ENCODE measurements around the gene PTPRT. TPM values are rescaled to one million over a fixed set of nuclear protein-coding genes. Genes with fewer than 3 reads are reported as not detected.

The PTPRT gene
- total RNA-seq, 4 donors from 2014 or later = 0.72 to 2.5 (median 1.4) TPM

GRCh38 chr20:42981253-42981652, 208.5 kb downstream of the PTPRT start:
- no peak for DNase-seq (ENCODE audit: low spot score in 2 of 2)
- H3K27me3 ChIP-seq = peaks cover 10% of the 10 kb centered on the region
- WGBS = 56% methylated on average over 2 of the region's 2 CpGs
- no peak overlapping the region for H3K4me3 ChIP-seq
- H3K4me1 ChIP-seq = no peaks in the 10 kb centered on the region
- no peaks in the 10 kb centered on the region for H3K36me3 ChIP-seq
- TF ChIP-seq POLR2AphosphoS5 (IDR thresholded peaks at IDR 0.05) (no peak), CTCF (IDR thresholded peaks at IDR 0.05) (no peak), POLR2A (IDR thresholded peaks at IDR 0.05) (no peak), EP300 (IDR thresholded peaks at IDR 0.05) (no peak)
- peak overlapping the region; percentile 31 for H3K27ac ChIP-seq
- no peaks in the 10 kb centered on the region for H3K9me3 ChIP-seq

GRCh38 chr20:42979720-42980119, 210.0 kb downstream of the PTPRT start:
- H3K4me1 ChIP-seq = no peaks in the 10 kb centered on the region
- no peak overlapping the region for H3K4me3 ChIP-seq
- 16% methylated on average over 5 of the region's 5 CpGs for WGBS
- no peak for TF ChIP-seq POLR2A (IDR thresholded peaks at IDR 0.05)
- no peak for TF ChIP-seq POLR2AphosphoS5 (IDR thresholded peaks at IDR 0.05)
- no peak for TF ChIP-seq EP300 (IDR thresholded peaks at IDR 0.05)
- TF ChIP-seq CTCF (IDR thresholded peaks at IDR 0.05) = no peak
- H3K27me3 ChIP-seq = peaks cover 10% of the 10 kb centered on the region
- H3K27ac ChIP-seq = no peak overlapping the region
- DNase-seq (ENCODE audit: low spot score in 2 of 2) = no peak
- no peaks in the 10 kb centered on the region for H3K36me3 ChIP-seq
- no peaks in the 10 kb centered on the region for H3K9me3 ChIP-seq

- TF ChIP-seq EP300 (IDR thresholded peaks at IDR 0.05) = no peak
- TF ChIP-seq POLR2A (IDR thresholded peaks at IDR 0.05) = no peak
- TF ChIP-seq POLR2AphosphoS5 (IDR thresholded peaks at IDR 0.05) = no peak
- no peak for TF ChIP-seq CTCF (IDR thresholded peaks at IDR 0.05)
- Histone ChIP-seq H3K36me3 (no peaks in the 10 kb centered on the region), H3K27me3 (peaks cover 10% of the 10 kb centered on the region), H3K4me3 (no peak overlapping the region), H3K27ac (no peak overlapping the region), H3K4me1 (no peaks in the 10 kb centered on the region), H3K9me3 (no peaks in the 10 kb centered on the region)
- DNase-seq (ENCODE audit: low spot score in 2 of 2) = no peak
- WGBS = 91% methylated on average over 12 of the region's 12 CpGs
Observed at GRCh38 chr20:42978184-42978974, 211.3 kb downstream of the PTPRT start.

- 92% methylated on average over 1 of the region's 1 CpG for WGBS
- Histone ChIP-seq H3K4me1 (no peaks in the 10 kb centered on the region), H3K36me3 (no peaks in the 10 kb centered on the region), H3K4me3 (no peak overlapping the region), H3K27ac (no peak overlapping the region), H3K9me3 (no peaks in the 10 kb centered on the region), H3K27me3 (peaks cover 10% of the 10 kb centered on the region)
- TF ChIP-seq EP300 (IDR thresholded peaks at IDR 0.05) (no peak), POLR2A (IDR thresholded peaks at IDR 0.05) (no peak), CTCF (IDR thresholded peaks at IDR 0.05) (no peak), POLR2AphosphoS5 (IDR thresholded peaks at IDR 0.05) (no peak)
- no peak for DNase-seq (ENCODE audit: low spot score in 2 of 2)
Observed at GRCh38 chr20:42975974-42976373, 213.7 kb downstream of the PTPRT start.

GRCh38 chr20:42974347-42974746, 215.4 kb downstream of the PTPRT start:
- Histone ChIP-seq H3K27ac (no peak overlapping the region), H3K36me3 (no peaks in the 10 kb centered on the region), H3K27me3 (peaks cover 6% of the 10 kb centered on the region), H3K9me3 (no peaks in the 10 kb centered on the region), H3K4me1 (no peaks in the 10 kb centered on the region), H3K4me3 (no peak overlapping the region)
- WGBS = 76% methylated on average over 8 of the region's 8 CpGs
- no peak for DNase-seq (ENCODE audit: low spot score in 2 of 2)
- TF ChIP-seq EP300 (IDR thresholded peaks at IDR 0.05) (no peak), POLR2AphosphoS5 (IDR thresholded peaks at IDR 0.05) (no peak), POLR2A (IDR thresholded peaks at IDR 0.05) (no peak)

Measured in suprapubic skin (tissue), 4 donors.